Measurements from ENCODE around the gene CDPF1.
A peak's percentile ranks its signal among the peaks of the same experiment; 100 is the strongest.

CDPF1 gene

GRCh38 chr22:46289244-46289891, 39.3 kb upstream of the CDPF1 start:
- no peak for TF ChIP-seq CTCF (conservative IDR thresholded peaks at IDR 0.05; ENCODE audit: low read depth)
- ChIA-PET POLR2A (ENCODE audit: low non-redundant PET) (no interaction called here), CTCF (no interaction called here)
- no peak overlapping the region for H3K27ac ChIP-seq
- no peak for DNase-seq (ENCODE audit: low spot score)

- no peak overlapping the region for H3K27ac ChIP-seq
- no peak for TF ChIP-seq CTCF (conservative IDR thresholded peaks at IDR 0.05; ENCODE audit: low read depth)
- POLR2A ChIA-PET (ENCODE audit: low non-redundant PET) = no interaction called here
- CTCF ChIA-PET = no interaction called here
- DNase-seq (ENCODE audit: low spot score) = no peak
These were observed 38.8 kb upstream of the CDPF1 start for GRCh38 chr22:46288846-46289243.

- DNase-seq (ENCODE audit: low spot score) = no peak
- ChIA-PET CTCF (no interaction called here), POLR2A (ENCODE audit: low non-redundant PET) (no interaction called here)
- peak overlapping the region; percentile 22 for H3K27ac ChIP-seq
- no peak for TF ChIP-seq CTCF (conservative IDR thresholded peaks at IDR 0.05; ENCODE audit: low read depth)
These were observed 38.0 kb upstream of the CDPF1 start for GRCh38 chr22:46287873-46288751.

DNA sequence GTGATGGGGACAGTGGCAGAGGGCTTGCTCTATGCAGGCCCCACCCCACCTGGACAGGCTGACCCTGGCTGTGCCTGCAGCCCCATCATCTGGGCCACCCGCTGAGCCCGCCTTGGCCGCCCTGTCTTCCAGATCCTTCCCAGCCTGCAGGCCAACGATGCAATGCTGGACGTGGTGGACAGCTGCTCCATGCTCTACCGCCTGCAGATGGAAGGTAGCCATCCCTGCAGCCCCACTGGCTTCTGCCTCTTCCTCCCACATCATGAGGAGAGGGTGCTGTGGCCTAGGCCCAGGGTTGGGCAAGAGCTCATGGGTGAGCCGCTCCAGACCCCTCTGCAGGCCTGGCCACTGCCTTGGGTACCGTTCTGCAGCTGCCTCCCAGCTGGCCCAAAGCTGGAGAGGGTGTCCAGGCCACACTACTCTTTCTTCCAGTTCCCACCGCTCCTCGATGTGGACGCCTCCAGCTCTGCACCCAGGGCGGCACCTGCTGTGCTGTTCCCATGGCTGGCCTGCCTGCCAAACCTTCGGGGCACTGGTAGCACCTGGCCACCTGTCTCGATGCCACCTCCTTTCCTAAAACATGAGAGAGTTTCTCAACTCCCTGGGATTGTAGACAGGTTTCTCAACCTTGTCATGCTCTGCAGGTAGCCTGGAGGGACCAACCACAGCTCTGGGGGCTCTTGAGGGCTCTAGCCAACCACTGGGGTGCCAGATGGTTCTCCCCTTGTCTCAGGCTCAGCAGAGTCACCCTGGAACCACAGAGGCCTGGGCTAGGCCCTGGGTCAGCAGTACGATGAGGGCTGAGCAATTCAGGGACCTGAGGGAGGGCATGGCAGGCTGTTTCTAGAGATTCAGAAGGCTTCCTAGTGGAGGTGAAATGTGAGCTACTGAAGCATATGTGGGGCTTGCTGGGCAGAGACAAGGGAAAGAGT, 37.1 kb upstream of the CDPF1 start:
- ChIA-PET POLR2A (ENCODE audit: low non-redundant PET) (no interaction called here), CTCF (no interaction called here)

GRCh38 chr22:46286006-46286405, 35.9 kb upstream of the CDPF1 start:
- H3K27ac ChIP-seq = no peak overlapping the region
- DNase-seq (ENCODE audit: low spot score) = no peak
- no peak for TF ChIP-seq CTCF (conservative IDR thresholded peaks at IDR 0.05; ENCODE audit: low read depth)
- ChIA-PET CTCF (interaction anchor here (0.5 kb wide), 1 partner anchor 11 kb away, joined by 3 read pairs; the partner anchor contains the start of gene GTSE1), POLR2A (ENCODE audit: low non-redundant PET) (no interaction called here)

More for the DNA sequence above, 37.1 kb upstream of the CDPF1 start:
- peak overlapping the region; percentile 22 for H3K27ac ChIP-seq
- no peak for DNase-seq (ENCODE audit: low spot score)
- no peak for TF ChIP-seq CTCF (conservative IDR thresholded peaks at IDR 0.05; ENCODE audit: low read depth)

All from RWPE1 (cell line).